ENCODE results near the gene PSMB7. TPM values are rescaled to one million over a fixed set of nuclear protein-coding genes. Genes with fewer than 3 reads are reported as not detected.

PSMB7 gene
- 173 TPM for total RNA-seq
- long read RNA-seq, transcript PSMB7-201 (8 exons, 980 nt) = major isoform, 158 of 166 reads
- long read RNA-seq, partial matches to known transcripts = 7 of 166 reads
- long read RNA-seq, other reads (novel, unspliced or antisense) = 1 of 166 reads

DNA sequence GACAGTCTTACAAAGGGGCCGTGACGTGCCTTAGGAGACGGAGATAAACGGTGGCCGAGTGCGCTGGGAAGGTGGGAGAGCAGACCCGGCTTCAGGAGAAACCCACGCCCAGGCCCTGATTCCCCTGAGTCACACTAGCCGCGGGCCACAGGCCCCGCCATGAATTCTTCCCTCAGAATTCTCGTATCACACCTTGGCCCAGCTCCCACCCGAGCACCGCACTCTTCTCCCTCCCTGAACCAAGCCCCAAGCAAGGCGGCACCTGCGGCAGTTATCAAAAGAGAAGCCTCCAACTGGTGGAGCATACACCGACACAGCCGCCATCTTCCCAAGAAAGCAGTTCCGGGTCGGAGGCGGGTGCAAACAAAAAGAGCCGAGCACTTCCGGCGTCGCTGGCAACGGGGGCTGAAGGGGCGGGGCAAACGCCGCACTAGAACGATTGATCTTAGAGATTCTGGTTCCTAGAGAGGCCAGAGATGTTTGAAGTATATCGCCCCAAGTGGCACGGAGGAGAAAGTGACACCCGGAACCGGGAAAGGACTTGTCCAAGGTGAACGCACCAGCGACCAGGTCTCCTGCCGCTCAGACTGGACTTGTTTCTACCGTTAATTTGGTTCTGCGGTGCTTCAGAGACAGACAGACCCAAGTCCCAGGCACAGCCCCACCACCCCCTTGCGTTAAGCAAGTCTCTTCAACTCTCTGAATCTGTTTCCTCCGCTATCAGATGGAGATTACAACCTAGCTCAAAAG lies at the start of gene PSMB7:
Gene PSMB7, minus strand, starts transcription at position 341 of the 750 bp plus-strand sequence. Its CDS starts 17 bp downstream, at position 324.
- DNase-seq = peak; percentile 97
- ATAC-seq = peak; percentile 95
- intact Hi-C loops (cut with micrococcal nuclease) = no loop called here

DNA sequence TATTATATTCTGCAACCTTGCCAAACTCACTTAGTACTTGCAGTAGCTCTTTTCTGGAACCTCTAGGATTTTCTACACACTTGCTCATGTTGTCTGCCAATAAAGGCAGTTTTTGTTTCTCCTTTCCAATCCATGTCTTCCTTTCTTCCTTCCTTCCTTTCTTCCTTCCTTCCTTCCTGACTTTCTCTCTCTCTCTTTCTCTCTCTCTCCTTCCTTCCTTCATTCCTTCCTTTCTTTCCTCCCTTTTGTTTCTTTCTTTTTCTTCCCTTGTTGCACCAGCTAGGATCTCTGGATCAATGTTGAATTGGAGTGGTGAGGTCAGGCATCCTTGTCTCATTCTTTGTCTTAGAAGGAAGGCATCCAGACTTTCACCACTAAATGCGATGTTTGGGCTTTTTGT lies 47.5 kb upstream of the PSMB7 start:
- DNase-seq = no peak
- intact Hi-C loops (cut with micrococcal nuclease) = no loop called here
- no peak for ATAC-seq

DNA sequence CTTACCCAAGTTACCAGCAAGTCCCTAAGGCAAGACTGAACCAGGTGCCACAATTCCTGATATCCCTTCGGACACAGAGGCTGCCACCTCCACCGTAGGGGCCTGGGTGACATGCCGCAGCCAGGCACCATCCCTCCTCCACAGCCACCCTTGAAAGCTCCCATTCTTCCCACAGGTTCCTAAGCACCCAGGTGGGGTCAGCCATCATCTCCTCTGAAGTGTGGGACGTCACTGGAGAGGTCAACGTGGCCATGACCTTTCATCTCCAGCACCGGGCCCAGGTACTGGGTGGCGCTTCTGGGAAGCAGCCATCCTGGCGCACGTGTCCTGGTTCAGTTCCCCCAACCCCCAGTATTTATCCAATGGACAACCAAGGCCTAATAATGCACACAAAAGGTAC lies 43.2 kb upstream of the PSMB7 start:
- ATAC-seq (no peak), DNase-seq (no peak)
- intact Hi-C loops (cut with micrococcal nuclease) = no loop called here

DNA sequence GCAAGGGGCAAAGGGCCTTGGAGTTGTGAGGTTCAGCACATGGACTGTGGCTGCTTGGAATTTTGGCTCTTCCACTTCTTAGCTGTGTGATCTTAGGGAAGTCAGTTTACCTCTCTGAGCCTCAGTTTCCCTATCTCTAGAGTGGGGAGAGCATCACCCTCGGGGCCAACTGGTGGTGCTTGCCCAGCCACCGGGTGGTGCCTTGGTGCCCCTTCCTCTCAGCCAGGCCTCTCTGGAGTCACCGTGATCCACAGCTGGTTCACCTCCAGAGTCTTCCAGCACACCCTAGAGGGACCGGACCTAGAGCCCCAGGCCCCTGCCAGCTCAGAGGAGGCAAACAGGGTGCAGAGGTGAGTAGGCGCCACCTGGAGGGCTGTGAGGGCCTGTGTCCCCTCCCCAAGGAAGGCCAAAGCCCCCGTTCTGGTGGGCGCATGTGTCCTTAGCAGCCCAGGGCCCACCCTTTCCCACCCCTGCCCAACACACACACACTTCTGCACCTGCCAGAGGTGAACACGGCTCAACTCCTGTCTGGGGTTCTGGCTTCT lies 42.7 kb upstream of the PSMB7 start:
- no peak for DNase-seq
- no peak for ATAC-seq
- intact Hi-C loops (cut with micrococcal nuclease) = no loop called here

DNA sequence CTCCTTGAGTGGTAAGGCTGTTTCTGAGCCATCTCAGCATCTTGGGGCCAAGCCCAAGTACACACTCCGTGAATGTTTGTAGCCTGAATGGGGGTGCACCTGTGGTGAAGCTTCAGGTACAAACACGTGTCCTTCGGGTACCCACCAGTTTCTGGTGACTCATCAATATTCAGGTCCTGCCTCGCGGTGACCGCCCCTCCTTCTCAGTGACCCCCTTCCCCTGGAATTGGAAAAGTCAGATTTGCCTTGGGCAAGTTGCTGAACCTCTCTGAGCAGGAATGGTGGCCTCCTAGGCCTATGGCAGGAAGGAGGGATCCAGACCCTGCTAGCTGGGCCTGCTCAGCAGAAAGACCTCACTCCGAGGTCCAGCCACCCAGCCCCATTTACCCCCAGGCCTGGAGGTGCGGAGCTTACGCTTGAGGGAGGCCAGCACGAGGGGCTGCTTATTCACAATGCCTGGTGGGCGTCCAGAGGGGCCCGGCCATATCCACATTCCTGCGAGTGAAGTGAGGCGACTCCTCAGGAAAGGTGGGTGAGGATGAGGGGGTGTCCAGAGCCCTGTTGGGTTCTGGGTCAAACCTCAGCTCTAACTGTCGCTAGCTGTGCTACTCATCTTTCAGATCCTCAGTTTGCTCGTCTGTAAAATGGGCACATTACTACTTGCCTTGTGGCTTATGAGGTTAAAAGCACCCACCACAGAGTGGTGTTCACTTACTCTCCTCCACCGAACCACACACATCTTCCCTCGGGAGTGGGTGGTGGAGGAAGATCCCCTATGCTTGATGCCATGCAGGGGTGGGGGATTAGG lies 42.0 kb upstream of the PSMB7 start:
- no peak for DNase-seq
- intact Hi-C loops (cut with micrococcal nuclease) = no loop called here
- no peak for ATAC-seq

DNA sequence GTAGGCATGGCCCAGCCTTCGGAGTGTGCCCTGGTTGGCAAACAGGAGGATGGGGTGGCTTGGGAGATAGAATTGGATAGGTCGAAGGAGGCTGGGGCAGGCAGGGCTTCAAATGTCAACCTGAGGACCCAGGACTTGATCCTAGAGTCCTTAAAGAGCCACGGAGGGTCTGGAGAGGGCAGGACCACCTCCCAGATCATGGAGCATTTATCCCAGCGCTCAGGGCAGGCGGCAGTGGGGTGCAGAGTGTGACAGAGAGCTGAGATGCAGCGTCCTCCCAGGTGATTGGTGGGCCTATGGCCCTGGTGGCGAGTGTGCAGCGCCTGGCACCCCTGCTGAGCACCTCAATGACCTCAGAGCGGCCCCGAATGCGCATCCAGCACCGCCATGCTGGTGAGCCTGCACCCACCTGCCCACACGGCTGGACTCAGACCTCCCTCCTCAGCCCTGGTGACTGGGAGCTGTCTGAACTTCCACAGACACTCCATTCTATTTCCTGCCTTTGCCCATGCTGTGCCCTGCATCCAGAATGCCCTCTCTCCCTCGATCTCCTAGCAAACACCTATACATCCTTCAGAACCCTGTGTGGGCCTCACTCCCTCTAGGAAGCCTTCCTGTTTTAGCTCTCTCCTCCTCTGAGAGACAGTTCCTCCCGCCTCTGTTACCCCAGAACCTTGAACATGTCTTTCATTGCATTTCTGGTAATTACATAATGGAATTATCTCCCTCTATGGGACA lies 41.3 kb upstream of the PSMB7 start:
- DNase-seq = no peak
- intact Hi-C loops (cut with micrococcal nuclease) = no loop called here

DNA sequence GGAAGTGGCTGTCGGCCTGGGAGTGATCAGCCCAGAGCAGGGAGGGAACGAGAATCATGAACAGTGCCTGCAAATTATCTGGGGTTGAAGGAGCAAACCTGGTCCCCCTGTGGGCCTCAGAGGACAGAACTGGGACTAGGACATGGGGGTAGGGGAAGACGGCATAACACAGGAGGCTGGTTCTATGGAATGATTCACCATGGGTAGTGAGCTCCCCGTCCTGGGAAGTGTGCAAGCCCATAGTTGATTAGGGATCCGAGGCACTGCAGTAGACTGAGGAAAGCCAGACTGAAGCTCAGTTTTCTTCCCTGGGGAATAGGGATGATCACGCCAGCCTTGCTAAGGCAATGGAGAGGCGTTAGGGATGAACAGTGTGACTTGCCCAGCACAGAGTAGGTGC lies 40.6 kb upstream of the PSMB7 start:
- intact Hi-C loops (cut with micrococcal nuclease) = no loop called here
- ATAC-seq (no peak), DNase-seq (no peak)

More for the DNA sequence above, 41.3 kb upstream of the PSMB7 start:
- ATAC-seq = no peak

DNA sequence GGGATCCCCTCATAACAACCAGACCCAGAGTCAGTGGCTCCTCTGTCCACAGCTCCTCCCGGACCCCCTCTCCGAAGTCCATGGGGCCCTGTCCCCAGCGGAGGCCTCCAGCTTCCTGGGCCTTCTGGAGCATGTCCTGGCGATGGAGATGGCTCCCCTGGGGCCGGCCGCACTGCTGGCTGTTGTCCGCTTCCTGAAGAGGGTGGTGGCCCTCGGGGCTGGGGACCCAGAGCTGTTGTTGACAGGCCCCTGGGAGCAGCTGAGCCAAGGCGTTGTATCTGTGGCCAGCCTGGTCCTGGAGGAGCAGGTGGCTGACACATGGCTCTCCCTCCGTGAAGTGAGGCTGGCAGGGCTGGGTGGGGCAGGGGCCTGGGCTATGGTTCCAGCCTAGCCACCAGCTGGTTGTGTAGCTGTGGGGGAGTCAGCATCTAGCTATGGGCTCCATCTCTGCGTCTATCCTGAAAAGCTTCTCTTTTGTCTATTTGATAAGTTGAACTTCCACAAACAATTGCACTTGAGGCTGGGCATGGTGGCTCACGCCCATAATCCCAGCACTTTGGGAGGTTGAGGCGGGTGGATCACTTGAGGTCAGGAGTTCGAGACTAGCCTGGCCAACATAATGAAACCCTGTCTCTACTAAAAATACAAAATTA lies 39.7 kb upstream of the PSMB7 start:
- intact Hi-C loops (cut with micrococcal nuclease) = no loop called here
- DNase-seq = no peak
- ATAC-seq = no peak

DNA sequence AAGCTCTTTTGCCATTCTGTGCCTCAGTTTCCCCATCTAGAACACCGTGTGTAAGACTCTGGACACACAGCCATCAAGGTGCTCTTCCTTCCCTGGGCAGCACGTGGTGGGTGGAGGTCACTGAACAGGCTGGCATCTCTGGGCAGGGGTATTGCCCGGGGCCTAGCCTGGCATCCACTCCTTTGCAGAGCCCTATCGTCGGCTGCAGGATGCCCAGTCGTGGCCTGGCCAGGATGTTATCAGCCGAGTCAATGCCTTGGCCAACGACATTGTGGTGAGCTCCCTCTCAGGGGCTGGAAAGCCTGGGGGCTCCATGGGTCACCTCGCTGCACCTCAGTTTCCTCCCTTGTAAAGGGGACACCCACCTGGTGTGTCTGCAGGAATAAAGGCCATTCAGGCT lies 39.1 kb upstream of the PSMB7 start:
- intact Hi-C loops (cut with micrococcal nuclease) = no loop called here
- ATAC-seq = no peak
- DNase-seq = no peak

DNA sequence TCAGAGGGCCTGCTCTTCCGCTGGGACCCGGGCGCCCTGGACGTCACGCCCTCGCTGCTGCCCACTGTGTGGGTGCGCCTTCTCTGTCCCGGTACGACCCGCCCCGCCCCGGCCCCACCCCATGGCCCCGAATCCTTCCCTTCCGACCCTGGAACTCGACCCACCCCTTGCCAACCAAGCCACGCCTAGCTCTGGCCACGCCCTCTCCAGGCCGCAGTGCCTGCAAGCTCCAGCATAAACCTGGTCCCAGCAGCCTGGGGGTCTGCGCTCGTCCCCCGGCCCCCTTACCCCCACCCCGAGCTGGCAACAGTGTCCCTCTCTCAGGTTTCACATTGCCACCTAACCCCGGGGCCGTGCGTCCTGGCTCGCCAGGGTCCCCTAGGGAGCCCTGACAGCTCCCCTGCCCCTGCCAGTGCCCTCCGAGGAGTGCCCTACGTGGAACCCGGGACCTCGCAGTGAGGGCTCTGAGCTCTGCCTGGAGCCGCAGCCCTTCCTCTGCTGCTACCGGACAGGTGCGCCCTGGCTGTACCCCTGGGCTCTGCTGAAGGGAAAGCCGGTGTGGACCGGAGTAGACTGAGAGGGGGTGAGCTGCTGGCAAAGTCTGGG lies 38.4 kb upstream of the PSMB7 start:
- intact Hi-C loops (cut with micrococcal nuclease) = no loop called here
- peak; percentile 49 for DNase-seq
- no peak for ATAC-seq

DNA sequence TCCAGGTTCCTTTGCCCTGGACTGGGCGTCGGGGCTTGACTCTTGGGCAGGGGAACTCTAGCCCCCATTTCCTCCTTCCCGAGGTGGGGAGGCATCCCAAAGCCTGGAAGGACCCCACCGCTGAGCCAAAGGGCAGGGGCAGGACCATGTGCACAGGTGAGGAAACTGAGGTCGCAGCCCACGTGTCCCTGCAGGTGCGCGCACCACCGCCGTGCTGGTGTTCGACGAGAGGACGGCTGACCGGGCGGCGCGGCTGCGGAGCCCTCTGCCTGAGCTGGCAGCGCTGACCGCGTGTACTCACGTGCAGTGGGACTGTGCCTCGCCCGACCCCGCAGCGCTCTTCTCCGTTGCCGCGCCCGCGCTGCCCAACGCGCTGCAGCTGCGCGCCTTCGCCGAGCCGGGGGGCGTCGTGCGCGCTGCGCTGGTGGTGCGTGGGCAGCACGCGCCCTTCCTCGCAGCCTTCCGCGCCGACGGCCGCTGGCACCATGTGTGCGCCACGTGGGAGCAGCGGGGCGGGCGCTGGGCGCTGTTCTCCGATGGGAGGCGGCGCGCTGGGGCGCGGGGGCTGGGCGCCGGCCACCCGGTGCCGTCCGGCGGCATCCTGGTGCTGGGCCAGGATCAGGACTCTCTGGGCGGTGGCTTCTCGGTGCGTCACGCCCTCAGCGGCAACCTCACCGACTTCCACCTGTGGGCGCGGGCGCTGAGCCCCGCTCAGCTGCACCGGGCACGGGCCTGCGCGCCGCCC lies 37.8 kb upstream of the PSMB7 start:
- DNase-seq (no peak), ATAC-seq (no peak)

DNA sequence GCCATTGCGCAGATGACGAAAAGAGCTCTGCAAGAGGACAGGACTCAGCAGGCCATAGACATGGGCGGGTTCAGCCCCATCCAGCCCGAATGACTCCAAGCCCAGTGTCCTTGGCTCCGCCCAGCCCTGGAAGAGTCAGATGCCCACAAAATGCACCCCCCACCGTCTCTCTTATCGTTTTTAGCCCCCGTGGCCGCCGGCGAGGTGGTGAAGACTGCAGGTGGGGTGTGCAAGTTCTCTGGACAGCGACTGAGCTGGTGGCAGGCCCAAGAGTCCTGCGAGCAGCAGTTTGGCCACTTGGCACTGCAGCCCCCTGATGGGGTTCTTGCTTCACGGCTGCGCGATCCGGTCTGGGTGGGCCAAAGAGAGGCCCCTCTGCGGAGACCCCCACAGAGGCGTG lies 37.1 kb upstream of the PSMB7 start:
- ATAC-seq (no peak), DNase-seq (no peak)
- intact Hi-C loops (cut with micrococcal nuclease) = no loop called here

More for the DNA sequence above, 37.8 kb upstream of the PSMB7 start:
- intact Hi-C loops (cut with micrococcal nuclease) = no loop called here

DNA sequence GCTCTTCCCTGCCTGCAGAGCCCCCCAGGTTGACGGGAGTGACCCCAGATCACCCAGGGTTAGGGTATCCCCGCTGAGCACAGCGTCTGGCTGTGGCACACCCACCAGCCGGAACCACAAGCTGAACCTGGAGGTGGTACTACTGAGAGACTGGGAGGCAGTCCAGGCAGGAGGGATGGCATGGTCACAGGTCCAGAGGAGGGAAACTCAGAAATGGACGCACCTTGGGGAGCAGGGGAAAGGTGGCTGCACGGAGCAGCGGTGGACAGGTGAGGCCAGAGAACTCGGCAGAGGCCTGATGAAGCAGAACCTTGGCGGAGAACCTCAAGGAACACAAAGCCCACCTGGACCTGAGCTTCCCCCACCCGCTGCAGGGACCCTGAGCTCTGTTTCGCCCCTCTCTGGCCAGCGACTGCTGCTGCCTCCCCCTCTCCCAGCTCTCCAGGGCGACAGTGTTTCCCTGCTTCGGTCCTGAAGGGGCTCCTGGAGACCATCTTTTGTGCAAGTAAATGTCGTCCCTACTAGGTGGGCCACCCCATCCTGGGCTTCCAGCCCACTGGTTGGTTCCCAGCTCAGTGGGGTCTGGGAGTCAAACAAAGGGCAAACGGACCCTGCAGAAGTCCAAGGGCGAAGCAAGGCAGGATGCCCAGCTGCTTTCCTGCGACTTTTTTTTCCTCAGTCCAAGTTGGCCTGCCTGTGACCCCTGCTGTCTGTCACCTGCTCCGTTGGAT lies 35.9 kb upstream of the PSMB7 start:
- ATAC-seq (no peak), DNase-seq (no peak)
- intact Hi-C loops (cut with micrococcal nuclease) = no loop called here

DNA sequence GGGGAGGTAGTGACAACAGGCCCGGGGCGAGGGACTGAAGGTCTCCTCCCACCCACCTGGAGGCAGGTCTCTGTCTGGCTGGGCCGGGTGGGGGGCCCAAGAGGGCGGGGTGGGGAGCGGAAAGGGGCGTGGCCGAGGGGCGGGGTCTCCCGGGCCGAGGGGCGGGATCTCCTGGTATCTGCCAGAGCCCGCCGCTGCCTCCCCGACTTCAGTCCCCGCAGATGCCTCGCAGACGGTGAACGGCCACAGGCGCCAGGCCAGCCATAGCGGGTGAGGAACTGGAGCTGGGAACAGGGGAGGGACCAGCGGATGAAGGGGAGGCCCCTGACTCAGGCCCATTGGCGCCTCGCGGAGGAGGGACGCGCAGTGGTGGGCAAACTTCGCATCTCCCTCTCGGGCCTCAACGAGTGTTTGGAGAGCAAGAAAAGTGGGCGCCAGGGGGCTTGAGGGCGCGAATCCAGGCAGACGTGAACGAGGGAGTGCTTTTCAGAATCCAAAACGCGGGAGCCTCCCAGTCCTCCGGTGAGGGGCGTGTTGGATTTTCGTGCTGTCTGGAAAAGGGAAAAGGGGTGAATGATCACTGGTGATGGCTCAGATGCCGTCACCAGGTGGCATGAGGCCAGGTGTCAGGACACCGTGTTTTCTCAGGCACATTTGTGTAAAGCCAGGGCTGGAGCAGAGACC lies 35.1 kb upstream of the PSMB7 start, which contains the start of gene ADGRD2:
Gene ADGRD2, plus strand, starts transcription at position 211 of the 684 bp plus-strand sequence. CDS start 1,216 bp downstream, outside the sequence.
- no peak for DNase-seq
- no peak for ATAC-seq
- intact Hi-C loops (cut with micrococcal nuclease) = no loop called here

DNA sequence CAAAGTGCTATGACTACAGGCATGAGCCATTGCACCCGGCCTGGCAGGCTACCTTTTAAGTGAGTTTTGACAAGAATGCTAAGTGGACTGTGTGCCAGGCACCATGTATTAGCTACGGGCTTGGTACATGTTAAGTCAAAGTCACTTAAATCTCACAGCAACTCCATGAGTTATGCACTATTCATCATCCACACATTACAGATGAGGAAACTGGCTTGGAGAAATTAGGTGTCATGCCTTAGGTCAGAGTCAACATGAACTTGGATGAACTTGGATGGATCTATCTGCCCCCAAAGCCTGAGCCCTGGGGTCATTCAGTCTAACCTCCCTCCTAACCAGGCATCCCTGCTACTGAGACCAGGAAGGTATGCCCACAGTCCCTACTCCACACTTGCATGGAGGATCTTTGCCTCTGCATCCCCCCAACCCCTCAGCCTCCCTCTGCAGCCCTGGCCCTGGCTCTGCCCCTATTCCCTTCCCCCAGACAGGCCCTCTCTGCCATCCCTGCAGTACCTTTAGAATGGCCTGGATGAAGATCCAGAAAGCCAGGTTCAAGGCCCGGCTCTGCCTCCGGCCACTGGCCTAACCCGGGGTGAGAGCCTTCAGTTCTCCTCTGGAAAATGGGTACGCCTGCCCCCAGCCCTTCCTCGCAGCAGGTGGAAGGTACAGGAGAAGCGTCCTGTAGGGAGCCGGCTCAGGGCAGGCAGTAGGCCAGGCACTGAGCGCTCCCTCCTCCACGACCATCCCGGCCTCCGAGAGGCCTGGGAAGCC lies 34.3 kb upstream of the PSMB7 start:
- DNase-seq = no peak
- no peak for ATAC-seq
- intact Hi-C loops (cut with micrococcal nuclease) = no loop called here

DNA sequence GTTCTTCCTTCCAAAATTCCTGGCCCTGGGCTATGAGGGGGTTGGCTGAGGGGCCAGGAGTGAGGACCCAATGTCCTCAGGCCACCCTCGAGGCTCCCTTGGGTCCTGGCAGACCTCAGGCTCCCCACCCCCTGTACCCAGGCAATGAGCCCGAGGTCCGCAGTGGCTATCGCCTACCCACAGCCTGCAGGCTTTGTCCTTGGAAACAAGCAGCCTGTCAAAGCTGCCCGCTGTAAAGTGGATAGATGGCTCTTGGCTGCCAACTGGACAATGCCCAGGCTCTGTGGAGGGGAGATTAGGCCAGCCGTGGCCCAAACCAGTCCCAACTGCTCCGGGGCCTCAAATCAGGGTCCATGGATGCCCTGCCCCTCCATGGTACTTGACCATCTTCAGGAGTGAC lies 32.8 kb upstream of the PSMB7 start:
- DNase-seq (peak; percentile 83), ATAC-seq (peak; percentile 99)
- intact Hi-C loops (cut with micrococcal nuclease) = no loop called here
